HK-2 (cell line): ENCODE measurements around the gene GRIN2A.

Experiments
- DNase-seq: peaks from one replicate; pipeline ENCODE4 v3.0.0-alpha.2; 2018; ENCODE audit not compliant: unreplicated experiment

GRIN2A gene

GRCh38 chr16:9860876-9861275, 321.4 kb downstream of the GRIN2A start:
- no peak for DNase-seq

DNA sequence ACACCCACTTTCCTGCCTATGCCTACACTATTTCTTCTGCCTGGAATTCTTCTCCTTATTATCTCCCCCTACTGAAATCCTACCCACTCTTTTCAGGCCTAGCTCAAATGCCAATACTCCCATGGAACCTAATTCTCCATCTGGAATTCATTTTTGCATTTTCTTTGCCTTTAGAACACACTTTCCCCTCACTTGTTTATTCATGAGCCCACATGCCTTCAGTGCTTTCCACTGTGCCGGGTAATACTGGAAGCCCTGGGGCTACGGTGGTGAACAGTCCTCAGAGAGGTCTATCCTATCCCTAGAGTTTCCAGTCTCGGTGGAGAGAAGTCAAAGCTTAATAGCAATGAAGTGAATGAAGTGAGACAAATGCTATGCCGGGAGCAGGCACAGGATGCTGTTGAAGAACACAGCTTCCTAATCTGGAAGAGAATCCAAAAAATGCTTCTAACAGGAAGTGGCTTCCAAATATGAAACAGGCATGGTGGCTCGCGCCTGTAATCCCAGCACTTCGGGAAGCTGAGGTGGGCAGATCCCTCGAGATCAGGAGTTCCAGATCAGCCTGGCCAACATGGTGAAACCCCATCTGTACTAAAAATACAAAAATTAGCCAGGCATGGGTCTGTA, 322.4 kb downstream of the GRIN2A start:
- no peak for DNase-seq

DNA sequence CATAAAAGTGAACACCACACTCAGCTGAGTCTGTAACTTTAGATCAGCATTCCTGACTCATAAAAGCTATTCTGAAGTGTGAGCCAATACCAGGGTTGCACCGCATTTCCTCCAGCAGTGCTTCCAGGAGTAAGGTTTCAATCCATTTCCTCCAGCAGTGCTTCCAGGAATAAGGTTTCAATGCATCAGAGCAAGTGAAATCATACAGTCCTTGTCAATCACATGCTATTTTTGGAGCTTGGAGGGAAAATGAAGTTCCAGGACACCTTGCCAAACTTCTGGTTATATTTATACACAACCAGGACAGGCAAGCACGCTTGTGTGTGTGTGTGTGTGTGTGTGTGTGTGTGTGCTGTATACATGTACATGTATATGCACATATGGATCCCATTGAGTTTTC, 327.6 kb downstream of the GRIN2A start:
- DNase-seq: no peak

DNA sequence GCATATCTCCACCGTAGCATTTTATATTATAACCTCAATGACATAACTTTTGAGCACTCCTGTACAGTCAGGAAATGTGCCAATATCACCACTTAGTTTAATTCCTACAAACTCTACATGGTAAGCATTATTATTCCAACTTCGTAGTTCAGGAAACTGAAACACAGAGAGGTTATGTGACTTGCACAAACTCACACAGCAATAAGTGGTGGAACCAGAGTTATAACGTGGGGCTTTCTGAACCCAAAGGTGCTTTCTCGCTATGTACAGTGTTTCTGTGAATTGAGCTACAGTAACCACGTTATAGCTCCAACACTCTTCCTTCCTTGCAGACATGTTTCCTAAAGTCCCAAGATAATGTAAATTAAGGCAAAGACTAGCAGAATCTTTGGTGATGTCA, 330.2 kb downstream of the GRIN2A start:
- DNase-seq: no peak

DNA sequence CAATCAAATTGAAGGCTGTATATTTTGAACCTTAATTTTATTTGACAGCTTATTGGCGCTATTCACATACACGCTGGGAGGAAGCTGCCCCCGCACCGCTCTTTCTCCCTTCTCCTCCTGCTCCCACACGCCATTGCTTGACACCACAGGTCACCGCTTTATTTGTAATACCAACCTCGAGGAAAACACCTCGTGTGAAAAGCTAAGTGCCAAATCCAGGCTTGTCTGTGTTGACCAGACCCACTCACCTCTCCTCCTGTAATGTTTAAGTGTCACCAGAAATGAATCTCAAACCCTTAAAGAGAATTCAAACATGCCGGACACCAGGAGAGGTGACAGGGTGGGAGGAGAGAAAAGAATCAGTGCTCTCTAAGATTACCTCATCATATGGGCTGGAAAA, 331.4 kb downstream of the GRIN2A start:
- no peak for DNase-seq

DNA sequence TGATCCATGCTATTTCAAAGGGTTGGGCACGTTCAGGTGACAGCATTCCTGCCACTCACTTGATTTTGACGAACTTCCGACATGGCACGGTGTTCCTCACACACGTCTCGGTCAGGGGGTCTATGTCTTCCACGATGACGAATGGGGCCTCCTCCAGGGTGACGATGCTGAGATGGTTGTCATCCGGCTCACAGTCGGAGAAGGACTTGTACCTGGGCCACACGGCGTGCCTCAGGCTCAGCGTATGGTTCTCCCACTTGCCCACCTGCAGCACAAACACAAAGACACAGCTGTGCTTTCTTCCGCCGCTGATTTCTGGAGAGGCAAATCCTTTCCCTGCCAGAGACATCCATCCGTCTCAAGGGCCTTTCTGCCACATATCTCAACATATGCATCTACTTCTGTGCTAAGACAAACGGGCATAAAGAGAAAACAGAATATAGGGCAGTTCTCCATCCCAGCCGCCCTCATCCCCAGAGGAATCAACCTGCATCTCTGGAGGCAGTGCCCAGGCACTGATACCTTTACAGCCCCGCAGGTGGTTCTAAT, 332.5 kb downstream of the GRIN2A start:
- DNase-seq: no peak

DNA sequence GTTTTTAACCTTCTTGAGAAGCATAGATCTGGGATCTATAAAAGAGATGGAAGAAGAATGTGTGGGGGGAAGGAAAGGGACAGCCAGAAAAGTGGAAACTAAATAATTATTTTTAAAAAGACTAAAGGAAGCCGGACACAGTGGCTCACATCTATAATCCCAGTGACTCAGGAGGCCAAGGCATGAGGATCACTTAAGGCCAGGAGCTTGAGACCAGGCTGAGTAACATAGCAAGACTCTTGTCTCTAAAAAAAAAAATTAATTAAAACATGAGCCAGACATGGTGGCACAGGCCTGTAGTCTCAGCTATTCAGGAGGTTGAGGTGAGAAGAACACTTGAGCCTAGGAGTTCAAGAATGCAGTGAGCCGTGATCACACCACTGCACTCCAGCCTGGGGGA, 335.1 kb downstream of the GRIN2A start:
- DNase-seq: no peak

DNA sequence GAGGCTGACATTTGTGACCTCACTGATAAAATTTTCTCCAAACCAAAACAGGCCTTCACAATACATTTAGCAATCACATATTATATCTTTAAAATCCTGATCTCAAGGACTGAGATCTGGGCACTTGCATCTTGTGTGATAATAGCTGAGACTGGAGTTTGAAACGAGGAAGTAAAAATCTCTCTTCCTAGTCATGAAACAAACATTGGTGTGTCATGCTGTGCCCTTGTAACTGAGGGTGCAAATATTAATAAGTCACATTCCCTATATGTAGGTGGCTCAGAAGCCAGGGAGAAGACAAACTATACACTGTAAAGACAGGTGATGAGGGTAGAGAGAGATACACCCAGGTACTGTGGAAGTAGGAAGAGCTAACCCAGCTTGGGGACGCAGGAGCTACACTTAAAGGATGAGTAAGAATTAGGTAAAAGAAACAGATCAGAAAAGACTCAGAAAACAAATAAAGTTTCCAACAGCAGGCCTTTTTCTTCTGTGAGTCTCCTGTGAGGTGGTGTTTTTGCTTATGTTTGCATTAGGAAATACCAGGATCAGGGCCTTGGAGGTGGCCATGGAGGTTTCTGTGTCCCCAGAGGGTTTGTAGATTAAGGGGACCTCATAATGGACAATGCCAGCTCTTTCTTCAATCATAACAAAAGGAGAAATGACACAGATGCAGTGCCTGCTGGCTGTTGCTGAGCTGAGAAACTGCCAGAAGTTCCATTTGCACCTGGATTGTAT, 335.7 kb downstream of the GRIN2A start:
- no peak for DNase-seq

DNA sequence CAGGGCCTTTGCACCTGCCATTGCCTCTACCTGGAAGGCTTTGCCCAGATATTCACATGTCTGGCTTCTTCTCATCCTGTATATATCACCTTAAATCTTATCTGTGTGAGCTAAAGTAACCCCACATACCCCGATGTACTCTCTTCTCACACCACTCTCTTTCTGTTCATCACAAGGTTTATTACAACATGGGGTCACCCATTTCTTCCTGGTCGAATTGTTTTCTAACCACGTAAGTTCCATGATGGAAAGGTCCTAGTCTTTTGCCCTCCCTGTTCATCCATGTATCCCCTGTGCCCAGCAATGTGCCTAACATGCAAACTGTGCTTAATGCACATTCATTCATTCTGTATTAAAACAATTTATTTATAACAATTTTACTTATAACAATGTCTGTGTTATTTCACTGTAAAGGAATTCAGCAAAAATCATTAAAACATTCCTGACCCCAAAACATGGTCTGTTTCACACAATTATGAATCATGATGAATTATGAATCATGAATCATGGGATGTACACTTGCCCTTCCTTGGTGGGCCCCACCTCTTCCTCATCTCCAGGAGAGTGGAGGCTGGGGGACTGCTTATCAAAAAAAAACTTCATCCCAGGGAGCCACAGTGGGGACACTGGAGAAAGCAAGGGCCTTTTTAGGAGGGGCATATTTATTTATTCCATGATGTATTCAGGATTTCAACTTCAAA, 336.4 kb downstream of the GRIN2A start:
- DNase-seq: no peak

GRCh38 chr16:9844361-9844760, 337.9 kb downstream of the GRIN2A start:
- DNase-seq: no peak

GRCh38 chr16:9843424-9844018, 338.7 kb downstream of the GRIN2A start:
- DNase-seq: no peak

DNA sequence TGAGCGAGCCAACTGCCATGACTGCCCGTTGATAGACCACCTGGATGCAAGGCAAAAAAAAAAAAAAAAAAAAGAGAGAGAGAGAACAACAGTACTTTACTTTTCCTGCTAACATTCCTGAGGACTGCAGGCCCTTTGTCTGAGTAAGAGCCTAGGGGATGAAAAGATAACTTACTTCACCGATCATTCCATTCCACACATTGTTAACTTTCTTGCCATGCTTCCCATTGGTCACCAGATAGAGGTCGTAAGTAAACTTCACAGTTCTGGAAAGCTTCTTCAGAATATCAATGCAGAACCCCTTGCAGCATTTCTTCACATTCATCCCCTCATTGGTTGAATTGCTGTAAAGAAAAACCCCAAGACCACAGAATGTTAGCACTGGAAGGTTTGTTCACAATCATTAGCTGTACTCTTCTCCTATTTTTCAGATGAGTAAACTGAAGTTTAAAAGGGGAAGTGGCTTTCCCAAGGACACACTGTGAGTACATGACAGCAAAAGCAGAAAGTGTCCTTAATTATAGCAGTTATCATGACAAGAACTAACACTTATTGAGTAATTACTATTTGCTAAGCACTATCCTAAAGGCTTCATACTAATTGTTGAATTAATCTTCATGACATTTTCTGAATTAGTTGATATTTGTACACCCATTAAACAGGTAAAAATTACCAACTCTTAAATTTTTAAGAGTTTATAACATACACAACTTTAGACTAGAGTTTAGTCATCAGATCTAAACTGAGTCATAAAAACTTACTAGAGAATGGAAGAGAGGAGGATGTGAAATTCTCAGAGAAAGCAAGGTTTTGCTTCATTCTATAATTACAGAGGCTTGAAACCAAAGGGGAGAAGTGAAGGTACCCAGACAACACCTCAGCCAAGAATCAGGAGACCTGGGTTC, 341.2 kb downstream of the GRIN2A start:
- DNase-seq: no peak

GRCh38 chr16:9837481-9837880, 344.7 kb downstream of the GRIN2A start:
- no peak for DNase-seq

GRCh38 chr16:9836118-9836736, 346.0 kb downstream of the GRIN2A start:
- DNase-seq: no peak

DNA sequence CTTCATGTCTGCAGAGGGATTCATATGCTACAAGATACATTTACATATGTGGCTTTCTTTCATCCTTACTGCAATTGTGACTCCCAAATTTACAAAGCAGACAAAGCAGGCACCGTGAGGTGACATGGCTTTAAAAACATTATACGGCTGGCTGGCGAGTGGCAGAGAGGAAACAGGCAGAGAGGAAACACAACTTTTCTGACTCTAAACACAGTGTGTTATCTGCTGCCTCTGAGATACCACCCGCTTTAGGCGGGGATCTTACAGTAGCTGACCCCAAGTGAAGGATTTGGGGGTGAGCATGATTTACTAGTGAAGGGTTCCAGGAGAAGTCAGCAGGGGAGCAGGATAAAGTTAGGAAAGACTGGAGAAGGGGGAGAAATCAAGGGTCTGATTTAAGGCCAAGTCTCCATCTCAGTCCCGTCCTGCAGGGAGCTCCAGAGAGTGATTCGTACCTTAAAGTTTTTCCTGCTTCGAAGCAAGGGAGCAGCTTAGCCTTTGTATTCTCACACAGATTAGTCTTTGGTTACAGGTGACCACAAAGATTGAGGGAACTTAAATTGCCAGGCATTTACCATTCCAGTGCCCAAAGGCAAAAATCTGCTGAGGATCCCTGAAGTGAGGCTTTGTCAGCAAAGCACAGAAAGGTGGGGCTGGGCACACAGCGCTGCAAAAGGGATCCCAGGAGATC, 355.0 kb downstream of the GRIN2A start:
- no peak for DNase-seq

- no peak for DNase-seq
Observed at GRCh38 chr16:9826656-9827055, 355.6 kb downstream of the GRIN2A start.

GRCh38 chr16:9824200-9825068, 357.8 kb downstream of the GRIN2A start:
- DNase-seq: no peak

DNA sequence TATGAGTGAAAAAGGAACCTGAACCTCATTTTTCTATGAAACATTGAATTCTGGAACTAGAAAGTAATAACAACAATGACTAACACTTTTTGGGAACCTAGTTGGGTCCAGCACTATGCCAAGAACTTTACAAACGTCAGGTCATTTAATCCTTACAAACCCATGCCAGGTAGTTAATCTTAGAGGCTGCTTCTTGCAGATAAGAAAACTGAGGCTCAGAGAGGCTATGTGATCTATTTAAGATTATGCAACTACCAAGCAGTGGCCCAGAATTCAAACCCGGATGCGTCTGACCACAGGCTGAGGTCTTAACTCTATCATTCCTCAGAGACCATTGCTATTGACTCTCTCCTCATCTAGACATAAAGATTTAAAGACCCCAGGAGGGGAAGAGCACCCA, 358.7 kb downstream of the GRIN2A start:
- DNase-seq: no peak

- DNase-seq: no peak
Observed at GRCh38 chr16:9821970-9822369, 360.3 kb downstream of the GRIN2A start.
